K562 (cell line): ENCODE results near the gene PRSS21. TPM values are rescaled to one million over a fixed set of nuclear protein-coding genes. Genes with fewer than 3 reads are reported as not detected.

Source experiments
- ATAC-seq: fragments of 200-7000 bp; cut with Tn5 transposase; 3 replicates; pipeline ENCODE4 v1.9.1; 2020; ENCODE audit warnings: moderate library complexity
- BruUV-seq: library from RNA; stranded (reverse); fragments of 400-500 nt; replicated peaks from 2 replicates; lab custom pipeline; 2021; lab: Mats Ljungman, UMichigan
- CTCF ChIA-PET: fragments of 300-600 bp; formaldehyde crosslinking; extraction: SDS; loops from one replicate; lab custom pipeline; 2021; ENCODE audit warnings: low intra/inter-chr PET ratio; lab: Yijun Ruan, JAX
- POLR2A ChIA-PET: fragments of 300-600, 350-650 bp; sonication (Branson Sonifier 250); formaldehyde crosslinking; extraction: SDS; loops from one replicate; lab custom pipeline; 2021; ENCODE audit warnings: antibody characterized with exemption, inconsistent platforms; lab: Yijun Ruan, JAX
- DNase-seq, 4 experiments: peaks; one replicate each; pipeline versions ENCODE4 v3.0.0 to v3.0.0-alpha.2; 2011 to 2018; ENCODE audit warnings: low spot score in 3 of 4, mixed read lengths in 3 of 4; ENCODE audit errors: extremely low read depth in 1 of 4
- FAIRE-seq: peaks from 2 replicates; lab custom pipeline; 2011; peaks lifted over from hg19 to GRCh38; lab: Jason Lieb, UNC
- H2AFZ ChIP-seq: 2 replicates; pipeline ENCODE4 v1.6.0; 2011; ENCODE audit warnings: low read depth, low read length, control low read depth, inconsistent platforms
- H3K27ac ChIP-seq: fragments of 200-600 bp; 3 replicates; pipeline ENCODE4 v1.8.0; 2011; ENCODE audit warnings: low read depth, mild to moderate bottlenecking, control low read depth, inconsistent platforms, low read length, moderate library complexity, mixed read lengths; ENCODE audit errors: extremely low read depth
- H3K27me3 ChIP-seq, 2 experiments: fragments of 300-600 bp in 1 of 2; 2 replicates in 1 of 2; 3 replicates in 1 of 2; pipeline versions ENCODE4 v1.6.0 to v1.8.0; 2011; ENCODE audit warnings: inconsistent platforms in 2 of 2, low read length in 2 of 2, mild to moderate bottlenecking in 1 of 2, mixed read lengths in 1 of 2, moderate library complexity in 1 of 2; ENCODE audit not compliant: control insufficient read depth in 2 of 2, insufficient read depth in 2 of 2
- H3K36me3 ChIP-seq: fragments of 300-600 bp; 3 replicates; pipeline ENCODE4 v1.8.0; 2011; ENCODE audit warnings: mild to moderate bottlenecking, low read length, inconsistent platforms; ENCODE audit not compliant: control insufficient read depth, insufficient read depth
- H3K4me1 ChIP-seq, 2 experiments: fragments of 200-600 bp in 1 of 2; replicated peaks in 1 of 2; 2 replicates in 1 of 2; 3 replicates in 1 of 2; pipeline versions ENCODE4 v1.5.1 to v1.8.0; 2011; ENCODE audit warnings: inconsistent platforms in 2 of 2, low read length in 2 of 2, mild to moderate bottlenecking in 1 of 2, mixed read lengths in 1 of 2, moderate library complexity in 1 of 2; ENCODE audit not compliant: control insufficient read depth in 2 of 2, insufficient read depth in 2 of 2
- H3K4me2 ChIP-seq: 2 replicates; pipeline ENCODE4 v1.6.1; 2011; ENCODE audit warnings: low read length, control low read depth, inconsistent platforms, mixed read lengths; ENCODE audit not compliant: insufficient read depth
- H3K4me3 ChIP-seq: fragments of 200-600 bp; sonication (generic), shearing (Covaris generic); 2 replicates; pipeline ENCODE4 v1.5.1; 2016; ENCODE audit warnings: control low read depth, inconsistent platforms
- H3K79me2 ChIP-seq: fragments of 200-600 bp; 3 replicates; pipeline ENCODE4 v1.8.0; 2011; ENCODE audit warnings: low read length, inconsistent platforms; ENCODE audit not compliant: control insufficient read depth, insufficient read depth
- H3K9ac ChIP-seq, 2 experiments: 2 replicates each; pipeline versions ENCODE4 v1.6.0 to v1.6.1; 2011; ENCODE audit warnings: low read depth in 2 of 2, low read length in 2 of 2, control low read depth in 1 of 2, inconsistent platforms in 1 of 2, mild to moderate bottlenecking in 1 of 2, mixed read lengths in 1 of 2; ENCODE audit not compliant: insufficient read depth in 1 of 2
- H3K9me1 ChIP-seq: one replicate; pipeline ENCODE4 v1.6.0; 2011; ENCODE audit warnings: inconsistent platforms, mild to moderate bottlenecking, low read length, moderate library complexity; ENCODE audit not compliant: control insufficient read depth, insufficient read depth
- H3K9me3 ChIP-seq: replicated peaks from 2 replicates; pipeline ENCODE4 v1.5.1; 2011; ENCODE audit warnings: low read depth, low read length, inconsistent platforms; ENCODE audit not compliant: control insufficient read depth, insufficient read depth
- H4K20me1 ChIP-seq: replicated peaks from 2 replicates; pipeline ENCODE4 v1.6.1; 2011; ENCODE audit warnings: low read length, inconsistent platforms, mixed read lengths; ENCODE audit not compliant: control insufficient read depth, insufficient read depth
- CCNT2 ChIP-seq: IDR thresholded peaks from 2 replicates; pipeline ENCODE4 v1.6.1; 2011; ENCODE audit warnings: borderline replicate concordance, low read depth, mild to moderate bottlenecking, moderate library complexity, mixed read lengths, low read length; ENCODE audit not compliant: insufficient read length; ENCODE audit errors: extremely low read depth
- CREM ChIP-seq: IDR thresholded peaks from 2 replicates; pipeline ENCODE4 v1.6.1; 2014; ENCODE audit warnings: antibody characterized with exemption, low read depth
- JUND ChIP-seq, 2 experiments: IDR thresholded peaks; 2 replicates in 1 of 2; 3 replicates in 1 of 2; pipeline ENCODE4 v1.6.1; 2011; ENCODE audit warnings: borderline replicate concordance in 2 of 2, low read depth in 2 of 2, low read length in 2 of 2, improper control_type of control experiment in 1 of 2, missing biosample characterization in 1 of 2, missing genetic modification characterization in 1 of 2, missing genetic modification reagents in 1 of 2
- MEIS2 ChIP-seq: fragments of 450-650 bp; IDR thresholded peaks from 2 replicates; pipeline ENCODE4 v1.6.1; 2014; ENCODE audit warnings: mild to moderate bottlenecking; ENCODE audit not compliant: partially characterized antibody
- MTF1 ChIP-seq: fragments of 250-450 bp; sonication (Bioruptor Pico); IDR thresholded peaks from 2 replicates; pipeline ENCODE4 v1.9.0; 2021; ENCODE audit warnings: moderate library complexity, mild to moderate bottlenecking, inconsistent platforms, borderline replicate concordance
- NRF1 ChIP-seq, 2 experiments: fragments of 450-650 bp; IDR thresholded peaks in 1 of 2; conservative IDR thresholded peaks in 1 of 2; 2 replicates each; pipeline ENCODE4 v1.6.1; 2014; ENCODE audit warnings: mild to moderate bottlenecking in 2 of 2
- RCOR1 ChIP-seq, 2 experiments: IDR thresholded peaks; 2 replicates each; pipeline ENCODE4 v1.6.1; 2012; ENCODE audit warnings: low read depth in 2 of 2, low read length in 2 of 2, borderline replicate concordance in 1 of 2, improper control_type of control experiment in 1 of 2
- TOE1 ChIP-seq, 2 experiments: fragments of 450-650 bp in 1 of 2; sonication (generic) in 1 of 2; formaldehyde crosslinking in 1 of 2; IDR thresholded peaks; 2 replicates each; pipeline versions ENCODE4 v1.7.1 to v1.8.0; 2016 to 2022; ENCODE audit warnings: borderline replicate concordance in 2 of 2, mild to moderate bottlenecking in 2 of 2, antibody characterized with exemption in 1 of 2, inconsistent platforms in 1 of 2, low read depth in 1 of 2, missing genetic modification reagents in 1 of 2, moderate library complexity in 1 of 2
- ZNF639 ChIP-seq, 2 experiments: fragments of 200-800 bp in 1 of 2; sonication (Bioruptor generic) in 1 of 2; sonication (generic) in 1 of 2; formaldehyde crosslinking in 1 of 2; IDR thresholded peaks in 1 of 2; conservative IDR thresholded peaks in 1 of 2; 2 replicates each; pipeline versions ENCODE4 v1.5.0 to v1.6.1; 2016 to 2020; ENCODE audit warnings: missing compliant biosample characterization in 1 of 2, missing genetic modification characterization in 1 of 2, missing genetic modification reagents in 1 of 2
- WGBS: fragments of 100-300 bp; shearing (Covaris generic); methylation state at CpG from one replicate; pipeline ENCODE4 v1.1.6; 2016; ENCODE audit warnings: low coverage, mixed read lengths; ENCODE audit not compliant: insufficient coverage; ENCODE audit errors: missing lambda C conversion rate; 5-methylcytosine and 5-hydroxymethylcytosine counted together
- in situ Hi-C: fragments of 300-500 bp; cut with MboI; formaldehyde crosslinking; loops from 4 replicates; pipeline ENCODE4 v1.15.0; 2018; ENCODE audit warnings: inconsistent platforms, mixed read lengths
- intact Hi-C: fragments of 100-400 bp; cut with micrococcal nuclease; formaldehyde crosslinking; loops from 2 replicates; pipeline ENCODE4 v1.14.2; 2022
- polyA plus RNA-seq, 8 experiments: library from polyadenylated mRNA; depleted of rRNA in 4 of 8; stranded (reverse) in 5 of 8; unstranded in 3 of 8; fragments of >200 nt; fragmentation: Nextera tagmentation in 2 of 8; fragmentation: Illumina TruSeq in 1 of 8; extraction: Ambion mirVana in 2 of 8; extraction: Trizol in 1 of 8; gene quantifications; 2 replicates each; pipeline versions ENCODE4 v1.2.1 to v1.2.3, GENCODE V29; 2011 to 2014; ENCODE audit warnings: inconsistent platforms in 1 of 8, missing spikeins in 1 of 8
- total RNA-seq, 7 experiments: library from RNA; depleted of rRNA in 6 of 7; stranded (reverse); fragments of >200 nt in 6 of 7; fragmentation: Illumina TruSeq in 2 of 7; extraction: Trizol in 2 of 7; gene quantifications; 2 replicates each; pipeline versions ENCODE4 v1.2.1 to v1.2.3, GENCODE V29; 2011 to 2021; ENCODE audit warnings: low replicate concordance in 1 of 7
- TF ChIP-seq, protein P1 (sequence below): sonication (generic); formaldehyde crosslinking; IDR thresholded peaks from 2 replicates; pipeline ENCODE4 v1.8.0; 2022; ENCODE audit warnings: mild to moderate bottlenecking, missing genetic modification reagents
- TF ChIP-seq, protein P2 (sequence below), 2 experiments: fragments of 450-650 bp; conservative IDR thresholded peaks; 2 replicates each; pipeline ENCODE4 v1.6.1; 2017; ENCODE audit warnings: mild to moderate bottlenecking in 2 of 2, moderate library complexity in 2 of 2
- TF ChIP-seq, protein P3 (sequence below): fragments of 450-650 bp; IDR thresholded peaks from 2 replicates; pipeline ENCODE4 v1.6.1; 2014; ENCODE audit warnings: low read depth, mild to moderate bottlenecking, moderate library complexity, borderline replicate concordance

PRSS21 gene
- total and polyA plus RNA-seq, 9 of the 15 experiments (the other 6 are each of a cell fraction or from before 2014, with no cell fraction given), result 12.1 to 121 (median 61.3) TPM

DNA sequence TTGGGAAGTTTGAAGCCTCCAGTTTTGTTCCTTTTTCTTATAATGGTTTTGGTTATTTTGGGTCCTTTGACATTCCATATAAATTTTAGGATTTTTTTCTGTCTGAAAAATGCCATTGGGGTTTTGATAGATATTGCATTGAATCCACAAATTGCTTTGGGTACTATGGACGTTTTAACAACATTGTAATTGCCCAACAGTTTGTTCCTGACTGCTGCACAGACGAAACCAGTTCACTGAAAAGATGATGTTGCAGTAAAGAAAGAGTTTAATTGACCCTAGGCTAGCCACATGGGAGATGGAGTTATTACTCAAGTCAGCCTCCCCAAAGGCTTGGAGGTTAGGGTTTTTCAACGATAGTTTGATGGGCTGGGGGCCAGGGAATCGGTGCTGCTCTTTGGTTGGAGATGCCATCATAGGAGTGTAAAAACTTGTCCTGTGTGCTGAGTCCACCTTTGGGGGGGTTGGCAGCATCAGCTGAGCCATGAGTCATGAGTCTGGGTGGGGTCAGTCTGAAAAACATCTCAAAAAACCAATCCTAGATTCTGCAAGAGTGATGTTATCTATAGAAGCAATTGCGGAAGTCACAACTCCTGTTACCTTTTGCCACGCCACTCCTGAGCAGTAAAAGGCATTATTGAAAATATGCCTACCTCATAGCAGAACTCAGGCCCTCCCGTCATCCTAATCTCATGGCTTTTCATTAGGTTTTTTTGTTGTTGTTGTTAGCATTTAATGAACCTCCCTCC lies 21.5 kb upstream of the PRSS21 start:
- Histone ChIP-seq H3K9me3 (no peaks in the 10 kb centered on the region), H3K79me2 (no peaks in the 10 kb centered on the region), H3K4me2 (peak overlapping the region; percentile 36), H3K27me3 (peaks cover 12 to 23% of the 10 kb centered on the region in 2 experiments; a peak in 4 of 5 replicates), H3K36me3 (no peaks in the 10 kb centered on the region), H3K9me1 (no peaks in the 10 kb centered on the region), H3K27ac (no peak overlapping the region), H3K9ac (no peak overlapping the region), H4K20me1 (peaks cover 6% of the 10 kb centered on the region; the same call in 1 of the 2 replicates), H3K4me3 (no peak overlapping the region), H3K4me1 (peaks cover 13 to 14% of the 10 kb centered on the region in 2 experiments), H2AFZ (peak overlapping the region; percentile 12)
- ChIA-PET POLR2A (interaction anchor here (0.5 to 1.0 kb wide), 2 partner anchors 18 to 38 kb away, joined by 3 to 4 read pairs; no protein-coding TSS in a partner anchor), CTCF (no interaction called here)
- DNase-seq (peak in 1 of 4 experiments; percentile 54), ATAC-seq (peak; percentile 31), FAIRE-seq (peak; percentile 35)
- intact Hi-C loops (no loop called here), in situ Hi-C loops (no loop called here)
- WGBS, result 2% methylated on average over 7 of the region's 7 CpGs
- BruUV-seq, result no TSS peak
- TF ChIP-seq TOE1 (IDR thresholded peaks at IDR 0.05; ENCODE audit: borderline replicate concordance) (peak; percentile 45; the same call in 1 of the 2 replicates), TOE1 (CRISPR knock-in tag; IDR thresholded peaks at IDR 0.05; ENCODE audit: borderline replicate concordance, low read depth) (no peak), RCOR1 (IDR thresholded peaks at IDR 0.05; ENCODE audit: borderline replicate concordance in 1 of 2, low read depth in 2 of 2, low read length in 2 of 2) (peak in 1 of 2 experiments; percentile 60; a peak in 1 of 4 replicates), CCNT2 (peak; percentile 23), CREM (peak; percentile 28; the same call in 1 of the 2 replicates), MEIS2 (peak; percentile 22), MTF1 (CRISPR knock-in tag) (no peak), NRF1 (conservative IDR thresholded peaks at IDR 0.05 in 1 of 2, IDR thresholded peaks at IDR 0.05 in 1 of 2) (0 out of 4 replicates have a peak, but pooled peaks have one; percentile 15 to 27), JUND (IDR thresholded peaks at IDR 0.05; ENCODE audit: borderline replicate concordance, low read depth, low read length) (peak; percentile 94), JUND (tag; IDR thresholded peaks at IDR 0.05; ENCODE audit: borderline replicate concordance, low read depth, low read length) (peak; percentile 90; the same call in 2 of the 3 replicates), ZNF639 (CRISPR knock-in tag; conservative IDR thresholded peaks at IDR 0.05 in 1 of 2, IDR thresholded peaks at IDR 0.05 in 1 of 2) (no peak)
- TF ChIP-seq, protein P1, sequence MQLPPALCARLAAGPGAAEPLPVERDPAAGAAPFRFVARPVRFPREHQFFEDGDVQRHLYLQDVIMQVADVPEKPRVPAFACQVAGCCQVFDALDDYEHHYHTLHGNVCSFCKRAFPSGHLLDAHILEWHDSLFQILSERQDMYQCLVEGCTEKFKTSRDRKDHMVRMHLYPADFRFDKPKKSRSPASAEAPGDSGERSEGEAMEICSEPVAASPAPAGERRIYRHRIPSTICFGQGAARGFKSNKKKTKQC (CRISPR knock-in tag), result no peak
- TF ChIP-seq, protein P2, sequence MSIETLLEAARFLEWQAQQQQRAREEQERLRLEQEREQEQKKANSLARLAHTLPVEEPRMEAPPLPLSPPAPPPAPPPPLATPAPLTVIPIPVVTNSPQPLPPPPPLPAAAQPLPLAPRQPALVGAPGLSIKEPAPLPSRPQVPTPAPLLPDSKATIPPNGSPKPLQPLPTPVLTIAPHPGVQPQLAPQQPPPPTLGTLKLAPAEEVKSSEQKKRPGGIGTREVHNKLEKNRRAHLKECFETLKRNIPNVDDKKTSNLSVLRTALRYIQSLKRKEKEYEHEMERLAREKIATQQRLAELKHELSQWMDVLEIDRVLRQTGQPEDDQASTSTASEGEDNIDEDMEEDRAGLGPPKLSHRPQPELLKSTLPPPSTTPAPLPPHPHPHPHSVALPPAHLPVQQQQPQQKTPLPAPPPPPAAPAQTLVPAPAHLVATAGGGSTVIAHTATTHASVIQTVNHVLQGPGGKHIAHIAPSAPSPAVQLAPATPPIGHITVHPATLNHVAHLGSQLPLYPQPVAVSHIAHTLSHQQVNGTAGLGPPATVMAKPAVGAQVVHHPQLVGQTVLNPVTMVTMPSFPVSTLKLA (conservative IDR thresholded peaks at IDR 0.05), result 0 out of 4 replicates have a peak, but pooled peaks of 1 of the 2 experiments have one; percentile 21
- TF ChIP-seq, protein P3, sequence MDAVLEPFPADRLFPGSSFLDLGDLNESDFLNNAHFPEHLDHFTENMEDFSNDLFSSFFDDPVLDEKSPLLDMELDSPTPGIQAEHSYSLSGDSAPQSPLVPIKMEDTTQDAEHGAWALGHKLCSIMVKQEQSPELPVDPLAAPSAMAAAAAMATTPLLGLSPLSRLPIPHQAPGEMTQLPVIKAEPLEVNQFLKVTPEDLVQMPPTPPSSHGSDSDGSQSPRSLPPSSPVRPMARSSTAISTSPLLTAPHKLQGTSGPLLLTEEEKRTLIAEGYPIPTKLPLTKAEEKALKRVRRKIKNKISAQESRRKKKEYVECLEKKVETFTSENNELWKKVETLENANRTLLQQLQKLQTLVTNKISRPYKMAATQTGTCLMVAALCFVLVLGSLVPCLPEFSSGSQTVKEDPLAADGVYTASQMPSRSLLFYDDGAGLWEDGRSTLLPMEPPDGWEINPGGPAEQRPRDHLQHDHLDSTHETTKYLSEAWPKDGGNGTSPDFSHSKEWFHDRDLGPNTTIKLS, result 0 out of 2 replicates have a peak, but pooled peaks have one; percentile 19
